HK-2 (cell line): ENCODE results near the gene LTBP3.
A peak's percentile ranks its signal among the peaks of the same experiment; 100 is the strongest.

Experiments used
- DNase-seq: peaks from one replicate; pipeline ENCODE4 v3.0.0-alpha.2; 2018; ENCODE audit not compliant: unreplicated experiment

Gene LTBP3

DNA sequence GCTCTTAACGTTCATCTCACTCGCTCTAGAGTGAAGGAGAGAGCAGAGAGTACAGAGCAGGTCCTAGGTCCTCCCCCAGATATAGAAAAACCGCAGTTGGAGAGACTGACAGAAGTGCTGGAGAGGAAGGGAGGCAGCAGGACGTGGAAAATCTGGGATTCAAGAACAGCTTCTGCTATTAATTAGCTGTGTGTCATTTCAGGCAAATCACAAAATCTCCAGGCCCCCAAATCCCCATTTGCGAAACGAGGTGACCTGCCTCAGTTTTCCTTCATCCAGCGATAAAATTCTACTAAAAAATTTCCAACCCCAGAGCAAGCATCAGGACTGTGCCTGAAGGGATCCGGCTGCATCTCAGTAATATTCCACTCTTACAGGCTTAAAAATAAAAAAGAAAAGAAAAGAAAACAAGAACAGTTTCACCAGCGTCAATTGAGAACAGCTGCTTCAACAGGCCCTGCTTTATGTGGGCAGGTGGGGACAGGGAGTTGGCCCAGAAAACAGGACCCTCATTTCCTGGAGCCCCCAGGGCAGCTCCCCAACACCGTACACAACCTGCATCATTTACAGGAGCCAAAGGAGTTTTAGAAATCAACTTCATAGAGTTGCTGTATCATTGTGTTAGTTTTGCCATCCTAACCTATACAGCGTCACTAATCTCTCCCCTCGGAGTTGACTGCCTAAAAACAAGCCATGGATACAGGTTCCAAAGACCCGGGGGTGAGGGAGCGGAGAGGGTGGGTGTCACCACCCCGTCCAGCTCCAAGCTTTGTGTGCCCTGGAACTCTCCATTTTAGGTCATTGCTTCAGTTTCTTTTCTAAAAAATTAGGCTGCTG is 61.6 kb downstream of the LTBP3 start:
- no peak for DNase-seq

DNA sequence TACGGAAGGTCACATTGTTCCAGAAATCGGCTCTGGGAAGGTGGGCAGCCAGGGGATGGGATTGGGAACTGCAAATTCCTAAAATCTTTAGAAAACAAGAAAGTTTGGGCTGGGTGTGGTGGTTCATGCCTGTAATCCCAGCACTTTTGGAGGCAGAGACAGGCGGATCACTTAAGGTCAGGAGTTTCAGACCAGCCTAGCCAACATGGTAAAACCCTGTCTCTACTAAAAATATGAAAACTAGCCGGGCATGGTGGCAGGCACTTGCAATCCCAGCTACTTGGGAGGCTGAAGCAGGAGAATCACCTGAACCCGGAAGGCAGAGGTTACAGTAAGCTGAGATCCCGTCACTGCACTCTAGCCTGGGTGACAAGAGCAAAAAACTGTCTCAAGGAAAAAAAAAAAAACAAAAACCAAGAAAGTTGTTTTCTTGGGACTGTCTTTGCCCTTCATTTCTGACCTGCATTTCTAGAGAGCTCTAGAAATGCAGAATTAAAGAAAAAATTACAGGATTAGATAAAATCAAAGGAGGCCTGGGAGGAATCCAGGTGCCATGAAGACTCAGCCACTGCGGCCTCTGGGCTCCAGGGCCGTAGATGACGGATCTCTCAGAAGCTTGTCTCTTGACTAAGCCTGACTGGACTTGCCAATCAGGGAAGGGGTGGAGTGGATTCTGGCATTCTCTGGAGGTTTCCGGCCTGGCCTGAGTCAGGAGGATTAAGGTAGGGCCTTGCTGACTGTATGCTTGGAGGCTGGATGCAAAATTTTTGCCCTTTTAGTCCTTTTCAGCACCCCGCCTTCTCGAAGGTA is 64.6 kb downstream of the LTBP3 start:
- DNase-seq, result peak; percentile 88

DNA sequence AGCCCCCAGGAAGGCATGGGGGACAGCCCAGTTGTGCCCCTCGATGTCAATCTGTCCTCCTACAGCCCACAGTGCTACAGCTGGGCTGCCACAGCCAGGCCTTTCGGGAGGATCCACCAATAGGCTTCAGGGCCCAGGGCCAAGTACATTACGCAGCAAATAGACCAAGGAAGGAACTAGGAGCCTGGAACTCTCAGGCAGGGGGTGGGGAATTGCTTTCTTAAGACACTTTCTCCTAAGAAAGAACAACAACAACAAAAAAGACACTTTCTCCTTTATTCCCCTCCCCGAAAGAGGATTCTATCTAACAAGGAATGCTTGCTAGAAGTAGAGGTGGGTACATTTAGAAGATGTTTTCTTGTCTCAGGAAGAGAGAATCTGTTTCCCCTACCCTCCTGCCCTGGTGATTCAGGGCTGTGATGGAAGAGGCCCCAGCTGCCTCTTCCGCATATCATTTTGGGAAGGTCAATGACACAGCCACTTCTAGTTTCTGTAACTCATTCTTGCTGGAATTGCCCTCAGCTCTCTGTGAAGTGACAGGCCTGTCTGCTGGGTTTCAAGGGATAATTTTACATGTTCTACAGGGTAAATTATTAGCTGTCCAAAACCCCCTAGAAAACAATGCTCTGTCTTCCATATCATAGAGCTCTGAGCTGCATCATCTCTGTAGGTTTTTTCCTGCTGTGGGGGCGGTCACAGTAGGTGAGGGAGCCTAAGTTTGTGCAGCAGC is 65.4 kb downstream of the LTBP3 start:
- peak; percentile 66 for DNase-seq

DNA sequence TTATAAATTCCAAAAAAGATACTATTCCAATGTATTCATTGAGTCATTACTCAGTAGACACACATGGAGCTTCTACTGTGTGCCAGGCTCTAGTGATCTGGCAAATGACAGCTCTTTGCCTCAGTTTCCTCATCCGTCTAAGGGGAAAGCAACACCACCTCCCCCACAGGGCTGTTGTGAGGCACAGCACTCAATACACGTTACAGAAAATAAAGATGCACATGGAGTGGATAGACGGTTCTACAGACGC is 65.8 kb downstream of the LTBP3 start:
- no peak for DNase-seq

DNA sequence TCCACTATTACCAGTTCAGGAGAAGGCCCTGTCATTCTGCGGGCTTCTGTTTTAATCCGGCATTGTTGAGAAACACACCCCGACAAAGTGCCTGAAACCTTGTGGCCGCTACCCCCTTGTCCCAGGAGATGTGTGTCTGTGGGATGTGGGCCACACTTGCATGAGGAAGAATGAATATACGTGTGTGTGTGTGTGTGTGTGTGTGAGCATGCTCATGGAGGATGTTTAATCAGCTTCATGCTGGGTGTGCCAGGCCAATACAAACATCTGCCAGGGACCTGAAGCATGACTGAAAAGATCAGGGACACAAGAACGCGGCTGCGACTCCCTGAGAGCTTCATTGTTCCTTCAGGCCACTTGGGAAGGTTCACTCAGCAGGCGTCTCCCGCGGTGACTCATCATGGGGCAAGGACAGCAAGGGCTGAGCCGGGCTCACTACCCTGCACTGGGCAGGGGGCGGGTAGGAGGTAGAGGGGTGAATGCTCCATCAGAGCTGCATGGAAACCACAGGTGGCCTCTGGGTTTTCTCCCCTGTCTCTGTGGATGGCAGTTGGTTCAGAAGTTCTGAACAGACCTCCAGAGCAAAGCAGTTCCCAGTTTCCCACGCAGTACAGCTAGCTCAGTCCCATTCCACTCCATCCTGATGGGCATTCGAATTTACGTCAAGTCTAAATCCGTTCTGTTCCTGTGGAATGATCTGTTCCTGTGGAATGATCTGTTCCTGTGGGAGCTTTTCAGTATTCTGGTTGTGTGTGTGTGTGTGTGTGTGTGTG is 66.4 kb downstream of the LTBP3 start:
- DNase-seq, result peak; percentile 84

DNA sequence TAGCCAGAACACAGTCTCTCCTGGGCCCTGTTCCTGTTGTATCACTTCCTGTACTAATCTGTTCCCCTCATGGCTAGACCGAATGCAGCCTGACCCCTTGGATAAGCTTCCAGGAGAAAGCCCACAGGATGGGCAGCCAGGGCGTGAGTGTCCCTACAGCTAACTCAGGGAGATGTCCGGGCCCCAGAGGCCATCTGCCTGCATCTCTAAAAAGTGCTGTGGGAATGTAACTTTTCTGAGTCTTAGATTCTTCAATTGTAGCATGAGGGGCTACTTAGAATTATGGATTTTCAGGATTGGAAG is 67.0 kb downstream of the LTBP3 start:
- DNase-seq, result peak; percentile 20

DNA sequence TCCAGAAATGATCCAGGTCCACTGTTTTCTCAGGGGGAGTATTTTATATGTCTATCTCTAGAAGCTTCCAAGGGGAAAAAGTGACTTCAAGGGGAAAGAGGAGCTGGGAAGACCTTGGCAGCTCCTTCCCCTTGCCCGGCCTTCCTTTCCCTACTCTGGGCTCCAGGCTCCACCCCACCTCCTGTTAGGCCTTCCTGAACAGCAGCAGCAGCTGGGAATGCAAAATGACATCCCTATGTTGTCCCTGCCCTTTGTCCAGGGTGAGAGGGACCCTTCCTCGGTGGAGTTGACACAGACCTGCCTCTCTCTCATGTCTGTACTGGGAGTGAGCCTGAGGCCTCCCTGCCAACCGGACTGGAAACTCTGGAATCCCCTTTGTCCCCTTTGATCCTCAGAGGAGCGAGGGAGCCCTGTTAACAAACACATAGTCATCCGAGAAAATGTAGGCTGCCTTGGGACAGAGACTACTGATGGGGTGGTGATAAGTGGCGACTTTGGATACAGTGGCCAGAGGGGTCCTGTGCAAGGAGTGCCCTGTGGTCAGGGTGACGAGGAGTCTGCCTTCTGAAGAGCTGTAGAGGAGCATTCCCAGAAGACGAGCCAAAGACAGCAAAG is 68.3 kb downstream of the LTBP3 start:
- DNase-seq, result peak; percentile 51

DNA sequence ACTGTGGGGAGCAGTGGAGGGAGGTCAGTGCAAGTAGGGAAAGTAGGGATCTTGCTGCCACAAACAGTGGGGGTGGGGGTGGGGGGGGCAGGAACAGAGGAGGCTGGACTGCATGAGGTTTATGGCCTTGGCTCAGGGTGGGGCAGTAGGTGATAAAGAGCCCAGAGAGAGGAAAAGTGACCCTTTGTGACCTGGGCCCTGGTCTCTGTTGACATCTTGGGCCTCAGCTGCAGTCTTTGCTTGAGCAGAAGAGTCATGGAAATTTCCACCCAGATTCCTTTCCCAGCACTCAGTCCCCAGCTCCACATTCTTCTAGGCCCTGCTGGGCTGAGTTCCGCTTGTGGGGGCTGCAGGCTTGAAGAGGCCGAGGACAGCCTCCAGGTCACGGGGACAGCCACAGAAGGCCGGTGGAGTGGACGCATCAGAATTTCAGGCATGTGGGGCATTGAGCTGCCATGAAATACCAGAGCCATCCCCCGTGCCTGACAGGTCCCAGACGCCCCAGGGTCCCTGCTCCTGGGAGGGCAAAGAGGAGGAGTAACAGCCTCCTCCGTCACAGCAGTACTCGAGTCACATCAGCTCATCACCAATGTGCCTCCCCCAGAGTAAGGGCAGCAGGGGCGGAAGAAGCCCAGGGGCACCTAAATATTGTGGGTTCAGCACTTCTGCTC is 69.0 kb downstream of the LTBP3 start:
- DNase-seq, result peak; percentile 89
